OCI-LY1 (cell line): ENCODE measurements around the gene LRRC56.
"Not testable (repeated sequence)": the region's sequence is repeated elsewhere in the genome, so short reads cannot be mapped to it uniquely, and the experiment has no call there.

Experiments
- H2AFZ ChIP-seq: fragments of 200-600 bp; sonication (generic), shearing (Covaris generic); 2 replicates; pipeline ENCODE4 v1.6.0; 2014; ENCODE audit warnings: antibody characterized with exemption, mild to moderate bottlenecking, low read length
- H3F3A ChIP-seq: fragments of 200-600 bp; sonication (generic), shearing (Covaris generic); 2 replicates; pipeline ENCODE4 v1.6.0; 2014; ENCODE audit warnings: mild to moderate bottlenecking, antibody characterized with exemption, low read length, moderate library complexity; ENCODE audit not compliant: insufficient read depth
- H3K27ac ChIP-seq: fragments of 200-600 bp; sonication (generic); 2 replicates; pipeline ENCODE4 v1.5.1; 2014; ENCODE audit warnings: low read length, mixed run types, mild to moderate bottlenecking, low read depth; ENCODE audit not compliant: poor library complexity, severe bottlenecking
- H3K27me3 ChIP-seq: fragments of 200-600 bp; sonication (generic); 2 replicates; pipeline ENCODE4 v1.6.0; 2014; ENCODE audit warnings: antibody characterized with exemption, mild to moderate bottlenecking, low read length, moderate library complexity; ENCODE audit not compliant: insufficient read depth
- H3K36me3 ChIP-seq: fragments of 200-600 bp; sonication (generic); 2 replicates; pipeline ENCODE4 v1.6.1; 2014; ENCODE audit warnings: mild to moderate bottlenecking, antibody characterized with exemption, low read length, moderate library complexity, mixed read lengths; ENCODE audit not compliant: insufficient read depth
- H3K4me1 ChIP-seq: fragments of 200-600 bp; sonication (generic); 2 replicates; pipeline ENCODE4 v1.5.1; 2014; ENCODE audit warnings: mild to moderate bottlenecking, low read length, moderate library complexity; ENCODE audit not compliant: insufficient read depth, severe bottlenecking
- H3K4me2 ChIP-seq: fragments of 200-600 bp; sonication (generic), shearing (Covaris generic); 2 replicates; pipeline ENCODE4 v1.6.1; 2014; ENCODE audit warnings: low read length
- H3K4me3 ChIP-seq: fragments of 200-600 bp; sonication (generic); 2 replicates; pipeline ENCODE4 v1.5.1; 2014; ENCODE audit warnings: low read length, low read depth, mild to moderate bottlenecking, mixed read lengths; ENCODE audit not compliant: poor library complexity, severe bottlenecking
- H3K79me2 ChIP-seq: fragments of 200-600 bp; shearing (Covaris generic); 2 replicates; pipeline ENCODE4 v1.6.1; 2016; ENCODE audit warnings: mixed run types, low read length, mixed read lengths; ENCODE audit not compliant: insufficient read depth
- H3K9ac ChIP-seq: fragments of 200-600 bp; sonication (generic), shearing (Covaris generic); 2 replicates; pipeline ENCODE4 v1.6.1; 2014; ENCODE audit warnings: mild to moderate bottlenecking, low read length, mixed read lengths
- H3K9me2 ChIP-seq: fragments of 200-600 bp; sonication (generic), shearing (Covaris generic); 2 replicates; pipeline ENCODE4 v1.6.1; 2014; ENCODE audit warnings: low read depth, mild to moderate bottlenecking, low read length, mixed read lengths
- H3K9me3 ChIP-seq: fragments of 200-600 bp; shearing (Covaris generic); 2 replicates; pipeline ENCODE4 v1.6.1; 2014; ENCODE audit warnings: low read length, mixed read lengths
- H4K20me1 ChIP-seq: fragments of 200-600 bp; sonication (generic), shearing (Covaris generic); 2 replicates; pipeline ENCODE4 v1.6.0; 2016; ENCODE audit warnings: mild to moderate bottlenecking, low read length; ENCODE audit not compliant: insufficient read depth
- CTCF ChIP-seq: fragments of 200-600 bp; sonication (generic), shearing (Covaris generic); IDR thresholded peaks from 2 replicates; pipeline ENCODE4 v1.5.1; 2017; ENCODE audit warnings: mild to moderate bottlenecking, antibody characterized with exemption, low read length, moderate library complexity, mixed read lengths
- EZH2 ChIP-seq: fragments of 200-600 bp; sonication (generic), shearing (Covaris generic); IDR thresholded peaks from 2 replicates; pipeline ENCODE4 v1.8.0; 2017; ENCODE audit warnings: borderline replicate concordance, mixed run types, mild to moderate bottlenecking, antibody characterized with exemption, low read length, moderate library complexity, mixed read lengths

LRRC56 gene

GRCh38 chr11:516400-516799, 20.9 kb upstream of the LRRC56 start:
- Histone ChIP-seq H3K36me3 (peaks cover 4% of the 10 kb centered on the region; the same call in 1 of the 2 replicates), H3K4me1 (peaks cover 5% of the 10 kb centered on the region), H4K20me1 (no peaks in the 10 kb centered on the region), H3K4me3 (no peak overlapping the region), H3K79me2 (no peaks in the 10 kb centered on the region), H3K9me2 (no peaks in the 10 kb centered on the region), H3K27ac (no peak overlapping the region), H2AFZ (no peak overlapping the region), H3K4me2 (no peak overlapping the region), H3K9me3 (0 out of 2 replicates have a peak, but pooled peaks cover 5% of the 10 kb centered on the region), H3K27me3 (no peaks in the 10 kb centered on the region), H3F3A (no peaks in the 10 kb centered on the region), H3K9ac (no peak overlapping the region)
- no peak for TF ChIP-seq EZH2
- TF ChIP-seq CTCF, result no peak

- H3K27ac ChIP-seq, H2AFZ ChIP-seq, H4K20me1 ChIP-seq, H3K4me1 ChIP-seq, H3K4me3 ChIP-seq, H3K9ac ChIP-seq, H3K79me2 ChIP-seq, H3K36me3 ChIP-seq, H3F3A ChIP-seq, H3K9me3 ChIP-seq, H3K9me2 ChIP-seq, H3K4me2 ChIP-seq, H3K27me3 ChIP-seq: not testable (repeated sequence)
Measured at GRCh38 chr11:516918-517685, 20.2 kb upstream of the LRRC56 start.

DNA sequence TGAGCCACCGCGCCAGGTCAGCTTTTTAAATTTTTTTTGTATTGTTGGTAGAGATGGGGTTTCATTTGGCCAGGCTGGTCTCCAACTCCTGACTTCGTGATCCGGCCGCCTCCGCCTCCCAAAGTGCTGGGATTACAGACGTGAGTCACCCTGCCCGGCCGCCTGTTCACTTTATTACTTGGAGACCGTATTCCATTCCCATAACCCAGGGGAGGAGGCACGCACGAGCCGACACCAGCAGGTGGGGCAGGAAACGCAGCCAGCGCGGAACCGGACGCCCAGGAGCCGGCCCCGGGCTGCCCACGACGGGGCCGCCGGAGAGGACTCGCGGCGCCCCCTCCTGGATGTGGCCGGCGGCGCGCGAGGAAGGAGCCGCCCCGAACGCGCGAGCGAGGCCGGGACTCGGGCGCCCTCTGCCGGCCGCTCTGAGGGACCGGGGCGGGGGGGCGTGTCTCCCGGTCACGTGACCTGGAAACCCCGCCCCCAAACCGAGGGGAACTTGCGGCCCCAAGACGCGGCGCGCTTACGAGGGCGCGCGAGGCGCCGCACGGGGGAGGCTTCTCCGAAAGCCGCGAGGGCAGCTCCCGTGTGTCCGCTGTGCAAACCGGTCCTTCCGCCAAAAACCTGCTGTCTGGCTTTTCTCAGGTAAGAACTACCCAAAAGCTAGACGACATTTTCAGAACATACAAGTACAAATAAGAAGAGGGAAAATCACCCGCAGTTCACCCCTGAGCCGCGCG, 18.7 kb upstream of the LRRC56 start:
- H3K27ac ChIP-seq, result no peak overlapping the region

More for the DNA sequence above, 18.7 kb upstream of the LRRC56 start:
- Histone ChIP-seq H4K20me1 (no peaks in the 10 kb centered on the region), H3K27me3 (no peaks in the 10 kb centered on the region), H3K79me2 (no peaks in the 10 kb centered on the region), H3K9me2 (no peaks in the 10 kb centered on the region), H3F3A (no peaks in the 10 kb centered on the region), H3K4me1 (no peaks in the 10 kb centered on the region), H2AFZ (no peak overlapping the region), H3K9ac (no peak overlapping the region), H3K36me3 (no peaks in the 10 kb centered on the region; the same call in 1 of the 2 replicates), H3K4me3 (no peak overlapping the region), H3K9me3 (0 out of 2 replicates have a peak, but pooled peaks cover 5% of the 10 kb centered on the region), H3K4me2 (peak overlapping the region; percentile 49)
- TF ChIP-seq EZH2 (no peak), CTCF (peak; percentile 96)
